ENCODE measurements around the gene PANK2.
A peak's percentile ranks its signal among the peaks of the same experiment; 100 is the strongest.
"Not testable (repeated sequence)": the region's sequence is repeated elsewhere in the genome, so short reads cannot be mapped to it uniquely, and the experiment has no call there.

Gene PANK2

DNA sequence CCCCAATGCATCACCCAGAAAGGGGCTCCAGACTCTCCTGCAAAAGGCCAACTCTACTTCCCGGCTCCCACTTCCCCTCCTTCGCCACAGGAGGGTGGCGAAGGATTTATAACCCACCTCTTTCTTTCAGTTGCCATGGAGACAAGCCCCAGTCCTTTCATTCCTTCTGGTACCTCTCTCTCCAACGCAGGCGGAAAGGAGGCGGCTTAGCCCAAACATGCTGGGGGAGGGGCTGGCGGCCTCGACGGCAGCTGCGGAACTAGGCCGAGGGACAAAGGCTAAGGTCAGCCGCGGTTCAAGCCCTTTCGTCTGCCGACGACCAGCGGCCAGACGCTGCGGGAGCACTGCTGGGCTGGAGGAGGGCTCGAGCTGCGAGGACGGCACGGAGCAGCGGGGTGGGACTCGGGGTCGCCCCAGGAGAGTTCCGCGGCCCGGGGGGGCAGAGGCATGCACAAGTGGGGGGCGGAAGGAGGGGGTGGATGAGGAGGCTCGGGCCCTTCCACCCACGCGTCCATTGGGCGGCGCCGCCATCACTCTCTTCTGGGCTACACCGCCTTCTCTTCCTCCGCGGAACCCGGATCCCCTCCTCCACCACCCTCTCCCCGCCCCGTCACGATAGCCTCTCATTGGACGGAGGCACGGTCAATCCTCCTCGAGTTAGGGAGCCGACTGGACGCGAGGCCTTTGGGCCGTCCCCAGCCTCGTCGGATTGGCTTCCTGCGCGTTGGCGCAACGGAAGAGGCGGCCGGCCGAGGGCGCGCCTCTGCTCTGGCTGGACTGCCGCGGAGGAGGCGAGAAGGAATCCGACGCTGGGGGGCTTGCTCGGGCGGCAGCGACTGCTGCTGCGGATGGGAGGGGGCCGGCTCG lies at the start of gene PANK2:
PANK2 (plus strand) TSS at position 766 of the 867 bp plus-strand sequence.
- DNase-seq (ENCODE audit: low spot score): peak; percentile 100

DNA sequence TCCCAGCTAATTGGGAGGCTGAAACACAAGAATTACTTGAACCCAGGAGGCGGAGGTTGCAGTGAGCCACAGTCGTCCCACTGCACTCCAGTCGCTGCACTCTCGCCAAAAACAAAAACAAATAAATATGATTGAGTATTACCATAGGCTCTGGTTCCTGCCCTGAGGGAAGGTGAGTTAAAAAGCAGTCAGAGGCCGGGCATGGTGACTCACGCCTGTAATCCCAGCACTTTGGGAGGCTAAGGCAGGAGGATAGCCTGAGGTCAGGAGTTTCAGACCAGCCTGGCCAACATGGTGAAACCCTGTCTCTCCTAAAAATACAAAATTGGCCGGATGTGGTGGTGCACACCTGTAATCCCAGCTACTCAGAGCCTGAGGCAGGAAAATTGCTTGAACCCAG lies 49.0 kb upstream of the PANK2 start:
- DNase-seq (ENCODE audit: low spot score): not testable (repeated sequence)

DNA sequence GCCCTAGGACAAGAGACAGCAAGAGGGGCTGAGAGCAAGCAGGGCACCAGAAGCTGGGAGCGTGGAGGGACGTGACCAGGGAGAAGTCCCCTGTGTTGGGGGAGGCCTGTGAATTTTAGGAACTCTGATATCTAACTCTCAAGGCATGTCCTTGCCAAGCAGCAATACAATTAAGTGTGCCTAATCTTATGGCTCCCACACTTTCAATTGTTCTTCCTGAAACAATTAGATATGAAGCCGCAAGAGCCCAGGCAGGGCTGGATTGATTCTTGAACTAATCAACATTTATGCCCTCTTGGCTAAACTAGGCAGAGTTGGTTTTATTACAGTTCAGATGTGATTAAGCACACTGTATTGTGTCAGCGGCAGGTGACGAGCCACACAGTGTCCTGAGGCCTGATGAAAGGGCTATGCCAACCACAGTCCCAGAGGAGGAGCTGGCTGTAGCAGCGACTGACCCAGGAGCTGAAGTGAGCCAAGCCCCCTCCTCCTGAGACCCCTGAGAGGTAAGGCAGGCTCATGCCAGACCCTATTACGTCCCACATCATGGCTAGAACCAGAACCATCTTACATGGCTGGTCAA lies 46.7 kb upstream of the PANK2 start:
- DNase-seq (ENCODE audit: low spot score): no peak

DNA sequence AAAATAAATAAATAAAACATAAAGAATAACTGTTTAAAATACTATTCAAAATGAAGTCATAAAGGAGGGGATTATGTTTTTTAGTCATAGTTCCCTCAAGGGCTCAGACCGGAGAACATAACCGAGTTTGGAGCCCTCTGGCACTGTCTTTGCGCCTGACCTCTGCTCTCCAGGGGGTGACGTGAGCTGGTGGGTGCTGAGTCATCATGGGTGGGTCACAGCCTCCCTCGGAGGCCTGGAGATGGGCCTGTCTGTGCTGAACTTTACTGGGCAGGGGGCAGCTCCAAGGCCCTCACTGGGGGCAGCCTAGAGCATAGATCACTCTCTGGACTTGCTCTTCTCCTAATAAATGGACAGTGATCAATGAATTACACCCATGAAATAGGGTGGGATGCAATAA lies 45.7 kb upstream of the PANK2 start:
- no peak for DNase-seq (ENCODE audit: low spot score)

DNA sequence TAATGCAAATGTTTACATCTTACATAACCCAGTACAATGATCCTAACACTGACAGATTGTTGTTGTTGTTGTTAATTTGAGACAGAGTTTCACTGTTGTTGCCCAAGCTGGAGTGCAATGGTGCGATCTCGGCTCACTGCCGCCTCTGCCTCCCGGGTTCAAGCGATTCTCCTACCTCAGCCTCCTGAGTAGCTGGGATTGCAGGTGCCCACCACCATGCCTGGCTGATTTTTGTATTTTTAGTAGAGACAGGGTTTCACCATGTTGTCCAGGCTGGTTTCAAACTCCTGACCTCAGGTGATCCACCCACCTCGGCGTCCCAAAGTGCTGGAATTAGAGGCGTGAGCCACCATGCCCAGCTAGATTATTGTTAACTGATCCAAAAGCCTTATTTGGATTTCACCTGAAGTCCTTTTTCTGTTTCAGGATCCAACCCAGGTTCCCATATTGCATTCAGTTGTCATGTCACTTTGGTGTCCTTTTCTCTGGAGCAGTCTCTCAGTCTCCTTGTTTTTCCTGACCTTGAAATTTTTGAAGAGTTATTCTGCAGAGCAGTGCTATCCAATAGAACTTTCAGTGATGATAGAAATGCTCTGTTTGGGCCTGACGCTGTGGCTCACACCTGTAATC lies 45.1 kb upstream of the PANK2 start:
- DNase-seq (ENCODE audit: low spot score): not testable (repeated sequence)

DNA sequence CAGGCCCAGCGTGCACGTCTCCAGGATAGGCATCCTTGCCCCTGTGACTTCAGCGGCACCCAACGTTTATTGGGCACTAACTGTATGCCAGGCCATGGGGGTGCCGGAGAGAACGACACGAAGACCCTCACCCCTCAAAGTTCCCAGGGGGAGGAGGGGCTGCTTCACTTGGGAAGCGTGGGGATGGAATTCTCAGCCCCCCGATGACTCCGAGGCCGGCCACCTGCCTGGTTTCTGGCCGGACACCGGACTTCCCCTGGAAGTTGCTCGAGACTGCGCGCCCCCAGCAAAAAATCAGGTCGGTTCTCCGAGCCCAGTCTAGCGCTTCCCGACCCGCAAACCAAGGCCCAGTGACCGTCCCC lies 42.8 kb upstream of the PANK2 start:
- DNase-seq (ENCODE audit: low spot score): no peak

DNA sequence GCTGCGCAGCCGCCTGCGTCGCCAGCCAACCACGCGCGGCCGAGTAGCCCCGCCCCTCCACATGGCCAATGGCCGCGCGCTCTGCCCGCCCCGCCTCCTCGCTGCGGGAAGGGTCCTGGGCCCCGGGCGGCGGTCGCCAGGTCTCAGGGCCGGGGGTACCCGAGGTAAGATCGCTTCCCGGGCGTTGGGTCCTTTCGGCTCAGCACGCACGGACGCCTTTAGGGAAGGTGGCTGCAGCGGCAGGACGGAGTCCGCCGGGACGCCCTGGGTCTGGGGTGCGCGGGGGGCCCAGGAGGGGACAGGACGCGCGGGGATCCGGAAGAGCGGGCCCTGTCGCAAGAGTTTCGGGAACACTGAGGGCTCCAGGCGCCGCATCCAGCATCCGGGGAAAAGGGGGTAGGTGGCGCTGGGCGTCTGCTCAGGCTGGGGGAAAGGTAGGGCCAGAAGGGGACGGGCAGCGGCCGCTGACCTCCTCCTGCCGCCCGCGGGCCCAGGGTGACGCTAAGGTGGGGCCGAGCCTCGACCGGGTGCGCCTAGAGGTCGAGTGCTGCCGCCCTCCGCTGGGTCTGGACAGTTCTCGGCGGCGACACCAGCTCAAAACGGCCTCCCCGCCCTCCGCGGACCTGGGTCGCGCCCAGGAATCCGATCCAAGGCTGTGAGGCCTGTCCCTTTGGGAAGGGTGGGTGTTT lies 42.3 kb upstream of the PANK2 start, which contains the start of gene MAVS:
MAVS (plus strand) TSS at position 95 of the 689 bp plus-strand sequence. CDS start 7,791 bp downstream, outside the sequence.
- DNase-seq (ENCODE audit: low spot score): peak; percentile 92

DNA sequence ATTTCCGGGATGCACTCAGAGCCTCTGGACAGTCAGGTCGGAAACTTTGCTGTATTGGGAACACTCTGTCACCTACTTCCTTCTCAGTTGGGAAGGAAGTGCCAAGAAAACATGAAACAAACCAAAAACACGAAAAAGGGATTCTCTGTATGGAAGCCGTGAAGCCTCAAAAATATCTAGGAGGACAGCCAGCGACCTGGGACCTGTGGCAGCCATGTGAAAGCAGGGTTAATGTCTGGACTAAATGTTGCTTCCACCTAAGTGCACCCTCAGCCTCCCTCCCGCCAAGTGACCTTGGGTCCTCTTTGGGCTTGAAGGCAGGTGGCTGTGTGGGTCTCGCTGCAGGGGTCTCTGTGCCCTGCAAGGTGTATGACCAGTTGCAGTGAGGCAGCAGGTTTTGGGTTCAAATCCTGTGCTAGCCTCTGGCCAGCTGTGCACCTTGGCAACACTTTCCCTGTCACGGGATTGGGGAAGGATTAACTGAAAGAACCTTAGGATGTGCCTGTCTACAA lies 41.7 kb upstream of the PANK2 start:
- DNase-seq (ENCODE audit: low spot score): no peak

DNA sequence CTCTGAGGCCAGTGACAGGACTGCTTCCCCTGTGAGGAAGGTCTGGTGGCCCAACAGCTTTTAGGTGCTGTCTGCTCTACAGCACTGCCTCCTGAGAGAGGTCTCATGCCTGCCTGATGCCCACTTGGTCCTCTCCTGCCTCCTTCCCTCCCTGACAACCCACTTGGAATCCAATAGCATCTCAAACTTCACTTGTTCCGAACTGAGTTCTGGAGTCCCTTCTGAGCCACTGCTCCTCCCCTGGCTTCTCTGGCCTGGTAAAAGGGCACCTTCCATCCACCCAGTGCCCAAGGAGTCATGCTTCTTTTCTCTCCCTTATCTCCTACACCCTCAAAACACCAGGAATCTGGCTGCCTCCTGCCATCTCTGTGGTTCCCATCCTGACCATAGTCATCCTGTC lies 40.6 kb upstream of the PANK2 start:
- DNase-seq (ENCODE audit: low spot score): no peak

DNA sequence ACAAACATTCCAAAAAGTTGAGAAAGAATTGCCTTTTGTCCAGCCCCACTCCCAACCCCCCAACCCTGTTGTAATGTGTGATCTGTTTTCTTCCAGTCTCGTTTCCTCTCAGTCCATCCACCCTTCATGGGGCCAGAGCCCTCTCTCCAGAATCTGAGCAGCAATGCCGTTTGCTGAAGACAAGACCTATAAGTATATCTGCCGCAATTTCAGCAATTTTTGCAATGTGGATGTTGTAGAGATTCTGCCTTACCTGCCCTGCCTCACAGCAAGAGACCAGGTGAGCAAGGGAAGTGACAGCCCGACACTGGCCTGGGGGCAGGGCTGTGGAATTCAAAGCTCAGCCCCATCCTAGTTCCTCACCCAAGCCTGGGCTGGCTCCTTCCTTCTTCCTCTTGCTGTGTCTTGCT lies 34.7 kb upstream of the PANK2 start:
- DNase-seq (ENCODE audit: low spot score): no peak

DNA sequence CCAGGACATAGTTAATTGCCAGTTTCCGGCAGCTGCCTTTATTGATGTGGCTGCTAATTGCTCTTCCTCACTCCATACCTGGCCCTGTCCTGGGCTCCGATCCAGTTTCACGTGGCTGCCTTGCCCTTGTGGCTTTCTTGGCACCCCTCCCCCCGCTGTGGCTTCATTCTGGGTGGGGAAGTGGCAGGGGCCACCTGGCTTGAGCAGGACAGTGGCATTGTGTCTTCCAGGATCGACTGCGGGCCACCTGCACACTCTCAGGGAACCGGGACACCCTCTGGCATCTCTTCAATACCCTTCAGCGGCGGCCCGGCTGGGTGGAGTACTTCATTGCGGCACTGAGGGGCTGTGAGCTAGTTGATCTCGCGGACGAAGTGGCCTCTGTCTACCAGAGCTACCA lies 31.8 kb upstream of the PANK2 start:
- no peak for DNase-seq (ENCODE audit: low spot score)

DNA sequence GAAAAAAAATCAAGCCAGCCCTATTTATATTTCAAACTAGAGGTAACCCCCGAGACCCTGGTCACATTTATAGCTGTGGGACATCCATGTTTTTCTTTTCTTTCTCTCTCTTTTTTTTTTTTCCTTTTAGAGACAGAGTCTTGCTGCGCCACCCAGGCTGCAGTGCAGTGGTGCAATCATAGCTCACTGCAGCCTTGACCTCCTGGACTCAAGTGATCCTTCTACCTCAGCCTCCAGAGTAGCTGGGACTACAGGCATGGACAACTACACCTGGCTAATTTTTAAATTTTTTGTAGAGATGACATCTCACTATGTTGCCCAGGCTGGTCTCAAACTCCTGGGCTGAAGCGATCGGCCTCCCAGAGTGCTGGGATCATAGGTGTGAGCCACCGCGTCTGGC lies 30.5 kb upstream of the PANK2 start:
- DNase-seq (ENCODE audit: low spot score): no peak

DNA sequence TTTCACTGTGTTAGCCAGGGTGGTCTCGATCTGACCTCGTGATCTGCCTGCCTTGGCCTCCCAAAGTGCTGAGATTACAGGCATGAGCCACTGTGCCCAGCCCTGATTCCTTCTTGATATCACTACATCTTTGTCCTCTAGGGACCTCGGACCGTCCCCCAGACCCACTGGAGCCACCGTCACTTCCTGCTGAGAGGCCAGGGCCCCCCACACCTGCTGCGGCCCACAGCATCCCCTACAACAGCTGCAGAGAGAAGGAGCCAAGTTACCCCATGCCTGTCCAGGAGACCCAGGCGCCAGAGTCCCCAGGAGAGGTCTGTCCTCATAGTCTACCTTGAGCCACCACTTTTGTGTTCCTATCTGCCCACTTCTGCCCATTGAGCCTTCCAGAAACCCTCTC lies 28.0 kb upstream of the PANK2 start:
- no peak for DNase-seq (ENCODE audit: low spot score)

DNA sequence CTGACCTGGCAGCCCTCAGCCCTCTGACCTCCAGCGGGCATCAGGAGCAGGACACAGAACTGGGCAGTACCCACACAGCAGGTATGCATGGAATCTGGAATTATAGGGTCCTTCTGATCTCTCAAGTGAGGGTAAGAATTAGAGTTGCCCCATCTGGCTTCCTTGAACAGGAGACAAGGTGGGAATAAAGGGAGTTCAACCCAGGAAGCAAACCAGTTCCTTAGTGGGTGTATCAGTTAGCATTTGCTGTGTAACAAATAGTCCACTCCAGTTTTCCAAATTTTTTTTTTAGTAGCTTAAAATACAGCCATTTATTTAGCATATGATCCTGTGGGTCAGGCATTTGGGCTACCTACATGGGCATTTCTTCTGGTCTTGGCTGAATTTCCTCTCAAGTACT lies 26.9 kb upstream of the PANK2 start:
- DNase-seq (ENCODE audit: low spot score): no peak

DNA sequence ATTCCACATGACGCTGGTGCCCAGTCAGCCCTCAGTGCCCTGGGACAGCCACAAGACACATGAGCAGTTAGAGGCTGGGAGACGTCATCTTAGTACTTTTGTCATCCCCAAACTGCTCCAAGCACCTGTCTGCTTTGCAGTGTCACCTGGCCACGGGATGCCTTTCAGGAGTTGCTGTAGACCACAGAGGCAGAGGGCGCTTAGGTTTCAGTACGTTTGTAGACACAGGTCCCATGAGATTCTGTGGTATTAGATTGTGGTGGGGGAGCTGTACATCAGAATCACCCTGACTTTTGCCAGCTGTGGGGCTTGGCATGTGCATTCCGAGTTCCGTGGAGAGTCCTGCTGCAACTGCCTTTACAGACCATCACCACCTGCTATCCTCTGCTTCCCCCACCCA lies 25.9 kb upstream of the PANK2 start:
- DNase-seq (ENCODE audit: low spot score): no peak

DNA sequence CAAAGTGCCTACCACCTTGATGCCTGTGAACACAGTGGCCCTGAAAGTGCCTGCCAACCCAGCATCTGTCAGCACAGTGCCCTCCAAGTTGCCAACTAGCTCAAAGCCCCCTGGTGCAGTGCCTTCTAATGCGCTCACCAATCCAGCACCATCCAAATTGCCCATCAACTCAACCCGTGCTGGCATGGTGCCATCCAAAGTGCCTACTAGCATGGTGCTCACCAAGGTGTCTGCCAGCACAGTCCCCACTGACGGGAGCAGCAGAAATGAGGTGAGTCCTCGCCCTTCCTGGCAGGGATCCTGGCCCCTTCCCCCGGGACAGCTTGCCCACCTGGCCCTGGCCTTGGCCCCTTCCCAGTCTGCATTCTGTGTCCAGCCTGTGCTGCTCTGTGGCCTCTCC lies 24.7 kb upstream of the PANK2 start:
- no peak for DNase-seq (ENCODE audit: low spot score)

DNA sequence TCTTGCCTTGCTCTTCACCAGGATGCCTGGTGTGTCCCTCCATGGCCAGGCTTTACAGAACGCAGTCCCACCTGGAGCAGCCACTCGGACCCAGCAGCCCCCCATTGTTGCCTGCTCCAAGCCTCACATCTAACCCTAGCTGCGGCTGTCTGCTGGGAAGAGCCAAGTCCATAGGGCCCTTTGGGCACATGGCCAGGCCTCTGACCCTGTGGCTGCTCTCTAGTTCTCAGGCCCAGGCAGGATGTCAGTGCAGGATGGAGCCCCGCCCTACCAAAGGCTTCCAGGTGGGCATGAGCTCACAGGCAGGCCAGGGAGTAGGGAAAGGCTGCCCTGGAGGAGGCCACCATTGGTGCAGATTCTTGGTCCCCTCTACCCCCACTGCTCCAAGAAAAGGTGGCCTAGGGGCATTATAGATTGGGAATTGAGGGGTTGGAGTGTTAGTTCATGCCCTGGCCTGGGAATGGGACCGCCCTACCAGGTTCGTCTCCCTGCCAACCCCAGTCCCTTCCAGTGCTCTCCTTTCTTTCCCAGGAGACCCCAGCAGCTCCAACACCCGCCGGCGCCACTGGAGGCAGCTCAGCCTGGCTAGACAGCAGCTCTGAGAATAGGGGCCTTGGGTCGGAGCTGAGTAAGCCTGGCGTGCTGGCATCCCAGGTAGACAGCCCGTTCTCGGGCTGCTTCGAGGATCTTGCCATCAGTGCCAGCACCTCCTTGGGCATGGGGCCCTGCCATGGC lies 23.9 kb upstream of the PANK2 start:
- no peak for DNase-seq (ENCODE audit: low spot score)

DNA sequence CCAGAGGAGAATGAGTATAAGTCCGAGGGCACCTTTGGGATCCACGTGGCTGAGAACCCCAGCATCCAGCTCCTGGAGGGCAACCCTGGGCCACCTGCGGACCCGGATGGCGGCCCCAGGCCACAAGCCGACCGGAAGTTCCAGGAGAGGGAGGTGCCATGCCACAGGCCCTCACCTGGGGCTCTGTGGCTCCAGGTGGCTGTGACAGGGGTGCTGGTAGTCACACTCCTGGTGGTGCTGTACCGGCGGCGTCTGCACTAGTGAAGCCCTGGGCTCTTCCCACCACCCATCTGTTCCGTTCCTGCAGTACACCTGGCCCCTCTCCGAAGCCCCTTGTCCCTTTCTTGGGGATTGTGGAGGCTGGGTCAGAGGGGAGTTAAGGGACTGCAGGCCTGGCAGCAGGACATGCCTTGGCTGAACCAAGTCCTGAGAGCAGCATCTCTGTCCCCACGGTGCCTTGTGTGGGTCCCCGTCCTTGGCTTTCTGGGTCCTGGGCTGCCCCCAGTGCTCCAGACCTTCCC lies 23.2 kb upstream of the PANK2 start:
- no peak for DNase-seq (ENCODE audit: low spot score)

DNA sequence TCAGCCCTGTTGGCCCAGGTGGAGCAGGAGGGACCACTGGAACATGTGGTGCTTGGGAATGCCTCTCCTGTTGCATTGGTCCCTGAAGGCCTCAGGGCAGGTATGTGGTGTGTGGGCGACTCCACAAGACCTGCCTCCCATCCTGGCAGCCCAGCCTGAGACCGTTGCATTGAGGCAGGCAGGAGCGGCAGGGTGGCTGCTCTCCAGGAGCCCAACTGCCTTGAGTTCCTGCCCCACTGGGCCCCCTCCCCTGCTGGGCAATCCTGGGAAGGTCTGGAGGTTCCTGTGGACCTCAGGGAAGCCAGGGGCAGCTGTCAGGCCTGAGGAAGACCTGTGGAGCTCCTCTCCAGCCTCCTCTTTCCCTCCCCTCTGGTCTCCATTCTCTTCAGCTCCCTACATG lies 22.7 kb upstream of the PANK2 start:
- no peak for DNase-seq (ENCODE audit: low spot score)

DNA sequence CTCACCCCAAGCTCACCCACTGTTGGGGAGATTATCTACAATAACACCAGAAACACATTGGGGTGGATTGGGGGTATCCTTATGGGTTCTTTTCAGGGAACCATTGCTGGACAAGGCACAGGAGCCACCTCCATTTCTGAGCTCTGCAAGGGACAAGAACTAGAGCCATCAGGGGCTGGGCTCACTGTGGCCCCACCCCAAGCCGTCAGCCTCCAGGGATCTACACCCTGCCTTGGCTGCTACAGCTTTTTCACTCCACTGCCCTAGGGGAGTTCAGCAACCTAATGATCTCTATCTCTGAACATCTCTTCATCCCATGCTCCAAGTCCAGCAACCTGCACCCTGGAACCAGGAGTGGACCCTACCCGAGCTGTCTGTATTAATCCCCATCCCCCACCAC lies 21.4 kb upstream of the PANK2 start:
- DNase-seq (ENCODE audit: low spot score): no peak

DNA sequence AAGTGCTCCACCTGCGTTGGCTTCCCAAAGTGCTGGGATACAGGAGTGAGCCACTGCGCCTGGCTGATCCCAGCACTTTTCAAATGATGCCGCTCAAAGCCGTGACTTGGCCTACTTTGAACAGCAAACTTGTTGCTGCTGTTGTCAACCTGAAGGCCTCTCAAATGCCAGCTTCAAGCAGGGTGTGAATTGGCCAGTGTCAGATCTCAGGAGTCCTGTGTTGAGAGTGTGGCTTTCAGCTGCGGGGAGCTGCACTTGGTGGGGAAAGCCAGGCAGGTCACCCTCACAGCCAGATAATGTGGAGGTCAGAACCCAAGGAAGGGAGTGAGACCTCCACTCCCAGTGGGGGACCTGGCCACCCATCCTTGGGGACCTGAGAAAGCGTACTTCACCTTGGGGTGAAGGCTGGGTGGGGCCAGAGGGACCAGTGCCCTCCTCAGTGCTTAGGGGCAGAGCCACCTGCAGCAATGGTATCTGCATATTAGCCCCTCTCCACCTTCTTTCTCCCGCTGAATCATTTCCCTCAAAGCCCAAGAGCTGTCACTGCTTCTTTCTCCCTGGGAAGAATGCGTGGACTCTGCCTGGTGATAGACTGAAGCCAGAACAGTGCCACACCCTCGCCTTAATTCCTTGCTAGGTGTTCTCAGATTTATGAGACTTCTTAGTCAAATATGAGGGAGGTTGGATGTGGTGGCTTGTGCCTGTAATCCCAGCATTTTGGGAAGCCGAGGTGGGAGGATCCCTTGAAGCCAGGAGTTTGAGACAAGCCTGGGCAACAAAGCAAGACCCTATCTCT lies 19.1 kb upstream of the PANK2 start:
- DNase-seq (ENCODE audit: low spot score): no peak
